Cardiac septum (tissue), 1 donor: ENCODE data around the gene OR51B5. TPM values are rescaled to one million over a fixed set of nuclear protein-coding genes. Genes with fewer than 3 reads are reported as not detected.

Experiments used
- total RNA-seq: library from RNA; stranded (reverse); fragmentation: NEBNext Ultra II Directional; extraction: Animal tissue kit (Norgen Biotek cat#: 25700); gene quantifications from one replicate; pipeline ENCODE4 v1.2.1, GENCODE V29; 2021
- donor health status: DM: no; HTN: no; CAD: no.

Gene OR51B5
- total RNA-seq, 1 donor from 2014 or later: not detected

Other genes starting within 250 kb of the OR51B5 start
- not detected for gene OR52A5, start 205.2 kb downstream of the OR51B5 start, total RNA-seq
- not detected for gene OR52A1, start 188.8 kb downstream of the OR51B5 start, total RNA-seq
- gene OR51V1, start 142.8 kb downstream of the OR51B5 start, total RNA-seq: not detected
- 1,223 TPM for gene HBB, start 116.5 kb downstream of the OR51B5 start, total RNA-seq
- gene HBD, start 109.0 kb downstream of the OR51B5 start, total RNA-seq: 4.4 TPM
- not detected for gene HBG1, start 93.7 kb downstream of the OR51B5 start, total RNA-seq
- 0.94 TPM for gene HBG2, start 88.7 kb downstream of the OR51B5 start, total RNA-seq
- gene HBE1, start 73.6 kb downstream of the OR51B5 start, total RNA-seq: not detected
- not detected for gene OR51B4, start 41.6 kb downstream of the OR51B5 start, total RNA-seq
- gene OR51B2, start 19.2 kb downstream of the OR51B5 start, total RNA-seq: not detected
- not detected for gene OR51B6, start 8.0 kb upstream of the OR51B5 start, total RNA-seq
- gene OR51M1, start 40.3 kb upstream of the OR51B5 start, total RNA-seq: not detected
- not detected for gene OR51Q1, start 78.6 kb upstream of the OR51B5 start, total RNA-seq
- gene OR51I1, start 98.0 kb upstream of the OR51B5 start, total RNA-seq: not detected
- not detected for gene OR51I2, start 105.8 kb upstream of the OR51B5 start, total RNA-seq
- not detected for gene OR52D1, start 145.2 kb upstream of the OR51B5 start, total RNA-seq
- not detected for gene UBQLN3, start 166.4 kb upstream of the OR51B5 start, total RNA-seq
- 0.11 TPM for gene UBQLNL, start 173.2 kb upstream of the OR51B5 start, total RNA-seq
- not detected for gene OR52H1, start 205.0 kb upstream of the OR51B5 start, total RNA-seq
- gene OR52B6, start 237.4 kb upstream of the OR51B5 start, total RNA-seq: not detected